GM12872 (cell line): ENCODE measurements around the gene TMEM131.

ENCODE experiments used
- TF ChIP-seq, protein P1 (sequence below): IDR thresholded peaks from 3 replicates; pipeline ENCODE4 v1.5.1; 2011; ENCODE audit warnings: low read depth, mild to moderate bottlenecking, low read length, moderate library complexity; ENCODE audit not compliant: insufficient read depth

The TMEM131 gene

DNA sequence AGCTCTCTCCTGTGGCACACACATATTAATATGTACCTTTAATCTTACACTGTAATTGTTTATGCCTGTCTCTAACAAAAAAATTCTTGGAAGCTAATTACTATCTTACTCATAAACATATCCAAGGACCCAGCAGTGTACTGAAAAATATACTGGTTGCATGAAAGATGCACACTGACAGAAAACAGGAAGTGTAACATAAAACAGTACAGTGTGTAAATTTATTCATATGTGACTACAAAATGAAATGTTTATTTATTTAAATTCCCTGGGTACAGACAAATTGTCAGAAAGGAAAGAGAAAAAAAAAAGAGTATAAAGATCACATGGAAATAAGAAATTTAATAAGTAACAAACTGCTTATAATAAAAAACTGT lies 28.5 kb downstream of the TMEM131 start:
- TF ChIP-seq, protein P1, sequence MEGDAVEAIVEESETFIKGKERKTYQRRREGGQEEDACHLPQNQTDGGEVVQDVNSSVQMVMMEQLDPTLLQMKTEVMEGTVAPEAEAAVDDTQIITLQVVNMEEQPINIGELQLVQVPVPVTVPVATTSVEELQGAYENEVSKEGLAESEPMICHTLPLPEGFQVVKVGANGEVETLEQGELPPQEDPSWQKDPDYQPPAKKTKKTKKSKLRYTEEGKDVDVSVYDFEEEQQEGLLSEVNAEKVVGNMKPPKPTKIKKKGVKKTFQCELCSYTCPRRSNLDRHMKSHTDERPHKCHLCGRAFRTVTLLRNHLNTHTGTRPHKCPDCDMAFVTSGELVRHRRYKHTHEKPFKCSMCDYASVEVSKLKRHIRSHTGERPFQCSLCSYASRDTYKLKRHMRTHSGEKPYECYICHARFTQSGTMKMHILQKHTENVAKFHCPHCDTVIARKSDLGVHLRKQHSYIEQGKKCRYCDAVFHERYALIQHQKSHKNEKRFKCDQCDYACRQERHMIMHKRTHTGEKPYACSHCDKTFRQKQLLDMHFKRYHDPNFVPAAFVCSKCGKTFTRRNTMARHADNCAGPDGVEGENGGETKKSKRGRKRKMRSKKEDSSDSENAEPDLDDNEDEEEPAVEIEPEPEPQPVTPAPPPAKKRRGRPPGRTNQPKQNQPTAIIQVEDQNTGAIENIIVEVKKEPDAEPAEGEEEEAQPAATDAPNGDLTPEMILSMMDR = no peak

DNA sequence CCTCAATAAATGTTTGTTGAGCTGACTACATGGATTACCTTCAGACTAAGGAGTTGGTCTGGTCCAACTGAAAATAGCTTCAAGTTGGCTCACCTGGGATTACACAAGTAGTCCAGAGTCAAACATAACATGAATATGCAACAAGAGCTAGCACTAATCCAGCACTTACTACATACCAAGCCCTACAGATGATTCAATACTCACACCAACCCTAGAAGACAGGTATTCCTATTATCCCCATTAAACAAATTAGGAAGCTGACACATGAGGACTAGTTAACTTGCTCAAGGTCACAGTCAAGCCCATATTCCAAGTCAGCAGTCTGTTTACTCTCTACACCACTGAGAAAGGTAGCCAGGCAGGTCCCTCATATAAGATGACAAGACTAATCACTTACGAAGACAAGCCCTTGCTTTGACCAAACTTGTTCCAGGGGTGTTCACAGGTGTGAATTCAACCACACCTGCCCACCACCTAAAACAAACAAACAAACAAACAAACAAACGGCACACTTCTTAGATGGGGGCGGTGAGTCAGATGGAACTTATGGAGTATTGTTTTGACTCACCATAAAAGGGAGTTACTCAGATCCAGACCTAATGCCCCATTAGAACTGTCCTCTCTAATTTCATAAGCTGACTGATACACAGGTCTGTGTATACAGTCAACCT lies 29.1 kb downstream of the TMEM131 start:
- TF ChIP-seq, protein P1 = no peak

- TF ChIP-seq, protein P1 = no peak
Observed at GRCh38 chr2:97965116-97965515, 30.6 kb downstream of the TMEM131 start.

DNA sequence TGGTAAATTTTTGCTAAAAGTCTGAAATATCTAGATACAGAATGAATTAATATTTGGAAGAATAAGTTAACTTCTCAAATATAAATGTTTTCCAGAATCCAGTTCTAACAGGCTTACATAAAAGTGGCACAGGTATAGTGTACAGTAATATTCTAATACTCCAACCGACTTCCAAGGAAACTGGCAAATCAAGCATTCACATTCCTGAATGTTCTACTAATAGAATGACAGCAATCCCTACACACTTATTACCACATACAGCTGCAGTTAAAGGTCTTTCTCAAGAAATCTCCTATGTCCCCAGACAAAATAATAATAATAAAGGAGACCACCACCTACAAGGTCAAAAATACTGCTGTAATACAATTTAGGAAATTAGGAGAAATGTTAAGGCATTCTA lies 31.9 kb downstream of the TMEM131 start:
- TF ChIP-seq, protein P1 = no peak

GRCh38 chr2:97963079-97963406 lies 32.7 kb downstream of the TMEM131 start:
- TF ChIP-seq, protein P1 = no peak

DNA sequence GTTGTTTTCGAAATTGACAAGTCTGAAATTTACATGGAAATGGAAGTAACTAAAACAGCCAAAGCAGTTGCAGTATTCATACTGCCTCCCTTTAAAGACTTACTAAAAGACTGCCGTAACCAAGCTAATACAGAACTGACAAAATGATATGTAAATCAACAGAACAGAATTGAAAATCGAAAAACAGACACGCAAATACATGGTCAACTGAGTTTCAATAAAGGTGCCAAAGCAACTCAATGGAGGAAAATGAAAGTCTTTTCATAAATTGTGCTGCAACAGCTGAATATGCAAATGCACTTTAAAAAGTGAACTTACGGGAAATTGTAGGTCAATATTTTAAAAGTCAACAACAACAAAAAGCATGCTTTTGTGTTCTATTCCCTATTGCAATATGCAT lies 34.2 kb downstream of the TMEM131 start:
- TF ChIP-seq, protein P1 = no peak

GRCh38 chr2:97958184-97958583 lies 37.6 kb downstream of the TMEM131 start:
- TF ChIP-seq, protein P1 = no peak
